ENCODE measurements around the gene CYP2D6. TPM values are rescaled to one million over a fixed set of nuclear protein-coding genes. Genes with fewer than 3 reads are reported as not detected.
"Not testable (repeated sequence)": the region's sequence is repeated elsewhere in the genome, so short reads cannot be mapped to it uniquely, and the experiment has no call there.

The CYP2D6 gene
- 1.4 TPM for total RNA-seq
- long read RNA-seq, partial matches to known transcripts: 0 of 1 reads
- long read RNA-seq, other reads (novel, unspliced or antisense): 0 of 1 reads

GRCh38 chr22:42130639-42131431 lies at the start of gene CYP2D6:
Gene CYP2D6, minus strand, starts transcription at chr22:42130810. Its CDS starts 19 bp downstream, at chr22:42130791.
- not testable (repeated sequence) for DNase-seq, H3K27ac ChIP-seq, ATAC-seq

DNA sequence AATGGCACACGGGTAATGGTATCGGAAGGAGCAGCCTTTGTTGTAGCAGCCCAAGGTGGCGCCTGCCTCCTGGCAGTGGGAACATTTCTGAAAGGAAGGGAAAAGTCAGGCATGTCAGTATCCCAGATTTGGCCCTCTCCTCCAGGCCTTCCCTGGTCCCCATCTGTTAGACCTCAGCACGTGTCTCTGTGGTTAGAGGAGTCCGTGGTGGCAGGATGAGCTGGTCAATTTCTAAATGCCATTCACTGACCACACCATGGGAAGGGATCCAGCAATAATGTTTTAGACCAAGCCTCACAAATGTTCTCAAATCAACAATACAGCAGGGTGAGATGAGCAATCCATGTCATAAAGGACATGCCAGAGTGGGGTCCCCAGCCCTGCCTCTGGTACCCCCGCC lies 49.0 kb upstream of the CYP2D6 start:
- no peaks in the 10 kb centered on the region for H3K27me3 ChIP-seq (ENCODE audit: low read depth)
- H3K27ac ChIP-seq: no peak overlapping the region
- peaks cover 12% of the 10 kb centered on the region for H3K36me3 ChIP-seq
- no peak overlapping the region for H3K4me3 ChIP-seq
- no peaks in the 10 kb centered on the region for H3K9me3 ChIP-seq
- ATAC-seq (no peak), DNase-seq (no peak)
- H3K4me1 ChIP-seq: no peaks in the 10 kb centered on the region
- intact Hi-C loops (cut with DNase I): no loop called here
- TF ChIP-seq CTCF (IDR thresholded peaks at IDR 0.05): no peak

More at GRCh38 chr22:42130639-42131431, at the start of gene CYP2D6:
- H3K36me3 ChIP-seq; H3K27me3 ChIP-seq (ENCODE audit: low read depth); H3K9me3 ChIP-seq; intact Hi-C loops (cut with DNase I); H3K4me3 ChIP-seq; H3K4me1 ChIP-seq: not testable (repeated sequence)

GRCh38 chr22:42178910-42179519 lies 48.4 kb upstream of the CYP2D6 start:
- TF ChIP-seq CTCF (IDR thresholded peaks at IDR 0.05): no peak
- H3K4me1 ChIP-seq: no peaks in the 10 kb centered on the region
- peaks cover 12% of the 10 kb centered on the region for H3K36me3 ChIP-seq
- DNase-seq: no peak
- no peak overlapping the region for H3K4me3 ChIP-seq
- ATAC-seq: no peak
- intact Hi-C loops (cut with DNase I): no loop called here
- no peaks in the 10 kb centered on the region for H3K9me3 ChIP-seq
- H3K27me3 ChIP-seq (ENCODE audit: low read depth): no peaks in the 10 kb centered on the region
- no peak overlapping the region for H3K27ac ChIP-seq

DNA sequence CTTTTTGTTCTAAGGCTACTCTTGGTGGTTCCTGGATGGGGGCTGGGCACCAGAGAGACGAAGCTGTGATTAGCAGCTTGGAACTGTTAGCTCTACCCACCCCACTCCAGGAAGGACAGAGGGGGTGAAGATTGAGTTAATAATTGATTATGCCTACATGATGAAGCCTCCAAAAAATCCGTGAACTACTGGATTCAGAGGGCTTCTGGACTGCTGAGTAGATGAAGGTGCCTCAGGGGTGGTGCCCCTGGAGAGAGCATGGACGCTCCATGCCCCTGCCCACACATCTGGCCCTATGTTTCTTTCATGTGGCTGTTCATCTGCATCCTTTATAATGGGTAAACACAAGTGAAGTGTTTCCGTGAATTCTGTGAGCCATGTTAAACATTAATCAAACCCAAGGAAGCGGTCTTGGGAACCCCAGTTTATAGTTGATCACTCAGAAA lies 47.3 kb upstream of the CYP2D6 start:
- H3K4me3 ChIP-seq: no peak overlapping the region
- peaks cover 12% of the 10 kb centered on the region for H3K36me3 ChIP-seq
- no peak overlapping the region for H3K27ac ChIP-seq
- no peaks in the 10 kb centered on the region for H3K9me3 ChIP-seq
- ATAC-seq (peak in 1 of 2 donors; percentile 52), DNase-seq (no peak)
- no peak for TF ChIP-seq CTCF (IDR thresholded peaks at IDR 0.05)
- no peaks in the 10 kb centered on the region for H3K27me3 ChIP-seq (ENCODE audit: low read depth)
- H3K4me1 ChIP-seq: peaks cover 8% of the 10 kb centered on the region
- intact Hi-C loops (cut with DNase I): no loop called here

GRCh38 chr22:42176255-42176915 lies 45.8 kb upstream of the CYP2D6 start:
- ATAC-seq (no peak), DNase-seq (no peak)
- Histone ChIP-seq H3K36me3 (peaks cover 18% of the 10 kb centered on the region), H3K27me3 (ENCODE audit: low read depth) (no peaks in the 10 kb centered on the region), H3K4me1 (peaks cover 16% of the 10 kb centered on the region), H3K9me3 (no peaks in the 10 kb centered on the region), H3K27ac (no peak overlapping the region), H3K4me3 (no peak overlapping the region)
- intact Hi-C loops (cut with DNase I): no loop called here
- TF ChIP-seq CTCF (IDR thresholded peaks at IDR 0.05): no peak
